Neutrophil (primary cell): ENCODE data around the gene LINGO3.

Source experiments
- H3K27ac ChIP-seq: fragments of 200-600 bp; sonication (generic); 2 replicates; pipeline ENCODE4 v1.5.1; 2016; ENCODE audit warnings: mild to moderate bottlenecking, moderate library complexity
- H3K27me3 ChIP-seq: fragments of 200-600 bp; sonication (generic); 2 replicates; pipeline ENCODE4 v1.6.0; 2016; ENCODE audit warnings: mild to moderate bottlenecking
- H3K36me3 ChIP-seq: fragments of 200-600 bp; sonication (generic); 2 replicates; pipeline ENCODE4 v1.5.1; 2017
- H3K4me1 ChIP-seq, 2 experiments: fragments of 200-600 bp in 1 of 2; sonication (generic) in 1 of 2; 1 replicate in 1 of 2; 2 replicates in 1 of 2; pipeline versions ENCODE4 v1.5.1 to v1.6.1; 2013 to 2016; ENCODE audit warnings: low read depth in 1 of 2, low read length in 1 of 2, mild to moderate bottlenecking in 1 of 2, moderate library complexity in 1 of 2; ENCODE audit not compliant: control insufficient read depth in 1 of 2, insufficient read depth in 1 of 2
- H3K4me3 ChIP-seq, 2 experiments: fragments of 200-600 bp in 1 of 2; sonication (generic) in 1 of 2; 1 replicate in 1 of 2; 2 replicates in 1 of 2; pipeline ENCODE4 v1.5.1; 2013 to 2016; ENCODE audit warnings: low read depth in 1 of 2, low read length in 1 of 2, mild to moderate bottlenecking in 1 of 2, moderate library complexity in 1 of 2
- H3K9me3 ChIP-seq: fragments of 200-600 bp; sonication (generic); 2 replicates; pipeline ENCODE4 v1.5.1; 2016
- CTCF ChIP-seq: fragments of 200-600 bp; sonication (generic); IDR thresholded peaks from 2 replicates; pipeline ENCODE4 v1.5.1; 2016; ENCODE audit warnings: antibody characterized with exemption

Gene LINGO3

DNA sequence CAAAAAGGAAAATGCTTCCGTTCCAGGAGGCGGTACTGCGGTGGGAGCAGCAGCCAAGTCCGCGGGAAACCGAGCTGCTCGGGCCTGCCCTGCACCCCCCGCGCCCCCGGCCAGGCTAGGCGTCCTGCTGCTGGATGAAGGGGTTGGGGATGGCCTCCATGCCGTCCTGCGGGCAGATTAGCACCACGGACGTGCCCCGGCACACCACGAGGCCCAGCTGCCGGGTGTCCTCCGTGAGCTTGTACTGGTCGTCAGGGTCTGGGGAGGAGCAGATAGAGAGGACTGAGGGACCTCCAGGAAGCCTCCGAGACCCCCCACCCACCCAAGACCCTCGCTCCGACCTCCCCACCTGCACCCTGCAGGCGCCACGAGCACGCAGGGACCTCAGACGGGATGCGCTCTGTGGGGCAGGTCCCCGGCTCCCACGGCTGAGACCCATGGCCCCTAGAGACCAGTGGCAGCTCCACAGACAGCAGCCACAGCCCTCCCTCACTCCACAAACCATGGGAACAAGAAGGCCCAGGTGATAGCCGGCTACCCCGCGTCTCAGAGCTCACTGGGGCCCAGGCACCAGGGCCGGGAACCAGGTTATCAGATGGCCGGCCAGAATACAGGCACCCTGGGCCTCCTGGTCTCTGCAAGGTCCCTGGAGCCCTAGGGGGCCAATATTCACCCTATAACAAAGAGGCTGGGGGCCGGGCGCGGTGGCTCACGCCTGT lies 13.8 kb upstream of the LINGO3 start:
- no peak overlapping the region for H3K4me3 ChIP-seq
- TF ChIP-seq CTCF, result no peak
- no peaks in the 10 kb centered on the region for H3K4me1 ChIP-seq
- peaks cover 9% of the 10 kb centered on the region for H3K36me3 ChIP-seq
- H3K27ac ChIP-seq, result no peak overlapping the region
- H3K9me3 ChIP-seq, result no peaks in the 10 kb centered on the region
- H3K27me3 ChIP-seq, result no peaks in the 10 kb centered on the region

- Histone ChIP-seq H3K27me3 (no peaks in the 10 kb centered on the region), H3K9me3 (no peaks in the 10 kb centered on the region), H3K36me3 (peaks cover 9% of the 10 kb centered on the region), H3K4me1 (peaks cover 5% of the 10 kb centered on the region in 2 experiments), H3K4me3 (no peak overlapping the region), H3K27ac (no peak overlapping the region)
- no peak for TF ChIP-seq CTCF
Observed at GRCh38 chr19:2320939-2321338, 13.0 kb upstream of the LINGO3 start.

DNA sequence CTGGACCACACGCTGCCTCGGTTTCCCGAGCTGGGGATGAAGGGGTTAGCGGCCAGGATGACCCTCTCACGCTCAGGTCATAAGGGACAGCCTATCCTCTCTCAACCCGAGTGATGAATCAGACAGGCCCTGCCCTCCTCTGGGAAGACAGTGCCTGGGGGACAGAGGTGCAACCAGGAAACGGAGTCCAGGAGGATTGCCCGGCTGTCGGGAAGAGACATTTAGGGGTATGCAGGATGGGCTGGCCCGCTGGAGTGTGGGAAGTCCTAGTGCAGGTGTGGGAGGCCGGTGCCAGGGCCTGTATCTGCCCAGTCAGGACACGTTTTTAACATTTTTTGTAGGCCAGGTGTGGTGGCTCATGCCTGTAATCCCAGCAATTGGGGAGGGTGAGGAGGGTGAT lies 12.1 kb upstream of the LINGO3 start:
- H3K27me3 ChIP-seq, result no peaks in the 10 kb centered on the region
- no peak for TF ChIP-seq CTCF
- no peak overlapping the region for H3K4me3 ChIP-seq
- H3K9me3 ChIP-seq, result no peaks in the 10 kb centered on the region
- H3K27ac ChIP-seq, result no peak overlapping the region
- peaks cover 14% of the 10 kb centered on the region in 2 experiments for H3K4me1 ChIP-seq
- peaks cover 9% of the 10 kb centered on the region for H3K36me3 ChIP-seq

- Histone ChIP-seq H3K27me3 (no peaks in the 10 kb centered on the region), H3K36me3 (peaks cover 9% of the 10 kb centered on the region), H3K27ac (no peak overlapping the region), H3K9me3 (no peaks in the 10 kb centered on the region), H3K4me3 (no peak overlapping the region), H3K4me1 (peaks cover 14 to 15% of the 10 kb centered on the region in 2 experiments)
- TF ChIP-seq CTCF, result no peak
Observed at GRCh38 chr19:2319551-2319950, 11.6 kb upstream of the LINGO3 start.

DNA sequence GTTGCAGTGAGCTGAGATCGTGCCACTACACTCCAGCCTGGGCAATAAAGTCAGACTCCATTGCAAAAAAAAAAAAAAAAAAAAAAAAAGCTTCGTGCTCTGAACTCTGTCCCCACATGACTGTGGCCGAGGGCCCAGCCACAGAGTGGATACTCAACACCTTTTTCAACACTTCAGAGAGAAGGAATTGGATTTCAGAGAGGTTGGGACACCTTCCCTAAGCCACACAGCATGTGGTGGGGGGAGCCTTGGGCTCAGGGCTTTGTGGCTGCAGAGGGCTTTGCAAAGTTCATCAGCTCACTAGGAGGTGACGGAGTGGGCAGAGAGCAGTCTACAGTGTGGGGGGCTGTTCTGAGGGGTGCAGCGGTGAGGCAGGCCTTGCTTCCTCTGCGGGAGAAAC lies 11.0 kb upstream of the LINGO3 start:
- Histone ChIP-seq H3K27me3 (no peaks in the 10 kb centered on the region), H3K27ac (no peak overlapping the region), H3K4me1 (peaks cover 14 to 15% of the 10 kb centered on the region in 2 experiments), H3K36me3 (peaks cover 4% of the 10 kb centered on the region), H3K9me3 (no peaks in the 10 kb centered on the region), H3K4me3 (no peak overlapping the region)
- no peak for TF ChIP-seq CTCF
